ENCODE data around the gene ERCC8. TPM values are rescaled to one million over a fixed set of nuclear protein-coding genes. Genes with fewer than 3 reads are reported as not detected.
"Not testable (repeated sequence)": the region's sequence is repeated elsewhere in the genome, so short reads cannot be mapped to it uniquely, and the experiment has no call there.

The ERCC8 gene
- total RNA-seq, 2 donors from 2014 or later: 6.8 to 11.2 TPM

- Mint-ChIP-seq H3K27ac (no peak overlapping the region), H3K4me1 (no peaks in the 10 kb centered on the region), H3K36me3 (ENCODE audit: low read depth) (peaks cover 10% of the 10 kb centered on the region), H3K4me3 (no peak overlapping the region), H3K9me3 (no peaks in the 10 kb centered on the region), H3K27me3 (no peaks in the 10 kb centered on the region)
- ATAC-seq (replicated peaks): no peak
Measured at GRCh38 chr5:60886158-60886557, 58.7 kb downstream of the ERCC8 start.

GRCh38 chr5:60883229-60883628 is 61.6 kb downstream of the ERCC8 start:
- Mint-ChIP-seq H3K27ac (no peak overlapping the region), H3K4me3 (no peak overlapping the region), H3K4me1 (no peaks in the 10 kb centered on the region), H3K27me3 (no peaks in the 10 kb centered on the region), H3K9me3 (peaks cover 5% of the 10 kb centered on the region), H3K36me3 (ENCODE audit: low read depth) (peaks cover 10% of the 10 kb centered on the region)
- ATAC-seq (replicated peaks): no peak

- Mint-ChIP-seq H3K9me3 (peaks cover 10% of the 10 kb centered on the region), H3K27ac (no peak overlapping the region), H3K36me3 (ENCODE audit: low read depth) (peaks cover 11% of the 10 kb centered on the region), H3K4me3 (no peak overlapping the region), H3K4me1 (no peaks in the 10 kb centered on the region), H3K27me3 (no peaks in the 10 kb centered on the region)
- no peak for ATAC-seq (replicated peaks)
Measured at GRCh38 chr5:60872892-60873291, 72.0 kb downstream of the ERCC8 start.

GRCh38 chr5:60870857-60871256 is 74.0 kb downstream of the ERCC8 start:
- H3K4me3 Mint-ChIP-seq: no peak overlapping the region
- no peak overlapping the region for H3K27ac Mint-ChIP-seq

GRCh38 chr5:60860572-60860971 is 84.3 kb downstream of the ERCC8 start:
- H3K9me3 Mint-ChIP-seq; H3K27ac Mint-ChIP-seq; H3K4me1 Mint-ChIP-seq; H3K27me3 Mint-ChIP-seq; H3K4me3 Mint-ChIP-seq; H3K36me3 Mint-ChIP-seq (ENCODE audit: low read depth); ATAC-seq (replicated peaks): not testable (repeated sequence)

More at GRCh38 chr5:60870857-60871256, 74.0 kb downstream of the ERCC8 start:
- Mint-ChIP-seq H3K4me1 (no peaks in the 10 kb centered on the region), H3K27me3 (no peaks in the 10 kb centered on the region), H3K9me3 (peaks cover 10% of the 10 kb centered on the region), H3K36me3 (ENCODE audit: low read depth) (peaks cover 11% of the 10 kb centered on the region)
- no peak for ATAC-seq (replicated peaks)

- H3K4me3 Mint-ChIP-seq: no peak overlapping the region
- no peaks in the 10 kb centered on the region for H3K36me3 Mint-ChIP-seq (ENCODE audit: low read depth)
- ATAC-seq (replicated peaks): no peak
Measured at GRCh38 chr5:60856066-60856465, 88.8 kb downstream of the ERCC8 start.

GRCh38 chr5:60852940-60853339 is 91.9 kb downstream of the ERCC8 start:
- Mint-ChIP-seq H3K36me3 (ENCODE audit: low read depth) (no peaks in the 10 kb centered on the region), H3K9me3 (no peaks in the 10 kb centered on the region), H3K27me3 (no peaks in the 10 kb centered on the region), H3K4me1 (no peaks in the 10 kb centered on the region), H3K4me3 (no peak overlapping the region), H3K27ac (no peak overlapping the region)
- ATAC-seq (replicated peaks): no peak

More at GRCh38 chr5:60856066-60856465, 88.8 kb downstream of the ERCC8 start:
- no peaks in the 10 kb centered on the region for H3K27me3 Mint-ChIP-seq
- no peaks in the 10 kb centered on the region for H3K4me1 Mint-ChIP-seq
- no peaks in the 10 kb centered on the region for H3K9me3 Mint-ChIP-seq
- H3K27ac Mint-ChIP-seq: no peak overlapping the region

- Mint-ChIP-seq H3K27me3 (no peaks in the 10 kb centered on the region), H3K36me3 (ENCODE audit: low read depth) (no peaks in the 10 kb centered on the region), H3K9me3 (no peaks in the 10 kb centered on the region), H3K4me3 (no peak overlapping the region), H3K27ac (no peak overlapping the region), H3K4me1 (no peaks in the 10 kb centered on the region)
- ATAC-seq (replicated peaks): no peak
Measured at GRCh38 chr5:60852317-60852716, 92.6 kb downstream of the ERCC8 start.

- peaks cover 2% of the 10 kb centered on the region for H3K27me3 Mint-ChIP-seq
- H3K4me1 Mint-ChIP-seq: no peaks in the 10 kb centered on the region
- H3K27ac Mint-ChIP-seq: no peak overlapping the region
- no peaks in the 10 kb centered on the region for H3K36me3 Mint-ChIP-seq (ENCODE audit: low read depth)
- ATAC-seq (replicated peaks): no peak
- no peaks in the 10 kb centered on the region for H3K9me3 Mint-ChIP-seq
- no peak overlapping the region for H3K4me3 Mint-ChIP-seq
Measured at GRCh38 chr5:60851626-60852025, 93.2 kb downstream of the ERCC8 start.

GRCh38 chr5:60846298-60846697 is 98.6 kb downstream of the ERCC8 start:
- no peaks in the 10 kb centered on the region for H3K36me3 Mint-ChIP-seq (ENCODE audit: low read depth)
- H3K4me1 Mint-ChIP-seq: peaks cover 4% of the 10 kb centered on the region
- ATAC-seq (replicated peaks): no peak
- no peak overlapping the region for H3K27ac Mint-ChIP-seq
- H3K9me3 Mint-ChIP-seq: no peaks in the 10 kb centered on the region
- no peak overlapping the region for H3K4me3 Mint-ChIP-seq
- H3K27me3 Mint-ChIP-seq: peaks cover 42% of the 10 kb centered on the region

GRCh38 chr5:60843936-60844905 is 100.6 kb downstream of the ERCC8 start, which contains the start of gene ELOVL7:
Gene ELOVL7, minus strand, starts transcription at chr5:60844269. Its CDS starts 56,872 bp downstream, at chr5:60787397.
- H3K27me3 Mint-ChIP-seq: peaks cover 52% of the 10 kb centered on the region
- peaks cover 4% of the 10 kb centered on the region for H3K4me1 Mint-ChIP-seq
- no peaks in the 10 kb centered on the region for H3K9me3 Mint-ChIP-seq
- H3K4me3 Mint-ChIP-seq: peak within 1 kb of the TSS; percentile 52
- ATAC-seq (replicated peaks): peak; percentile 77
- no peak within 1 kb of the TSS for H3K27ac Mint-ChIP-seq
- H3K36me3 Mint-ChIP-seq (ENCODE audit: low read depth): no peaks in the 10 kb centered on the region

- peaks cover 52% of the 10 kb centered on the region for H3K27me3 Mint-ChIP-seq
- ATAC-seq (replicated peaks): peak; percentile 19
- H3K4me1 Mint-ChIP-seq: peaks cover 4% of the 10 kb centered on the region
- no peaks in the 10 kb centered on the region for H3K9me3 Mint-ChIP-seq
- peak overlapping the region; percentile 52 for H3K4me3 Mint-ChIP-seq
- no peak overlapping the region for H3K27ac Mint-ChIP-seq
- H3K36me3 Mint-ChIP-seq (ENCODE audit: low read depth): no peaks in the 10 kb centered on the region
Measured at GRCh38 chr5:60843386-60843935, 101.4 kb downstream of the ERCC8 start.

GRCh38 chr5:60842871-60843385 is 101.9 kb downstream of the ERCC8 start:
- Mint-ChIP-seq H3K27me3 (peaks cover 56% of the 10 kb centered on the region), H3K4me3 (peak overlapping the region; percentile 52)
- ATAC-seq (replicated peaks): no peak

GRCh38 chr5:60841361-60841760 is 103.5 kb downstream of the ERCC8 start:
- no peak for ATAC-seq (replicated peaks)
- Mint-ChIP-seq H3K9me3 (no peaks in the 10 kb centered on the region), H3K27ac (no peak overlapping the region), H3K4me3 (no peak overlapping the region), H3K36me3 (ENCODE audit: low read depth) (no peaks in the 10 kb centered on the region), H3K4me1 (peaks cover 4% of the 10 kb centered on the region), H3K27me3 (peaks cover 55% of the 10 kb centered on the region)

More at GRCh38 chr5:60842871-60843385, 101.9 kb downstream of the ERCC8 start:
- no peak overlapping the region for H3K27ac Mint-ChIP-seq
- H3K36me3 Mint-ChIP-seq (ENCODE audit: low read depth): no peaks in the 10 kb centered on the region
- peaks cover 4% of the 10 kb centered on the region for H3K4me1 Mint-ChIP-seq
- no peaks in the 10 kb centered on the region for H3K9me3 Mint-ChIP-seq

GRCh38 chr5:60836131-60836530 is 108.7 kb downstream of the ERCC8 start:
- Mint-ChIP-seq H3K4me3 (no peak overlapping the region), H3K36me3 (ENCODE audit: low read depth) (no peaks in the 10 kb centered on the region), H3K9me3 (no peaks in the 10 kb centered on the region), H3K4me1 (no peaks in the 10 kb centered on the region), H3K27ac (no peak overlapping the region), H3K27me3 (peaks cover 17% of the 10 kb centered on the region)
- no peak for ATAC-seq (replicated peaks)

Measured in activated T-helper 17 cell treated with anti-CD3 and anti-CD28 coated beads, Interleukin-2, amount 50 U/mL, for 72 hours (primary cell).